COLO829 (cell line): Measurements from ENCODE around the gene PCBD1.

ENCODE experiments used
- DNase-seq: peaks from one replicate; pipeline ENCODE4 v3.0.0; 2012; ENCODE audit warnings: low spot score

PCBD1 gene

DNA sequence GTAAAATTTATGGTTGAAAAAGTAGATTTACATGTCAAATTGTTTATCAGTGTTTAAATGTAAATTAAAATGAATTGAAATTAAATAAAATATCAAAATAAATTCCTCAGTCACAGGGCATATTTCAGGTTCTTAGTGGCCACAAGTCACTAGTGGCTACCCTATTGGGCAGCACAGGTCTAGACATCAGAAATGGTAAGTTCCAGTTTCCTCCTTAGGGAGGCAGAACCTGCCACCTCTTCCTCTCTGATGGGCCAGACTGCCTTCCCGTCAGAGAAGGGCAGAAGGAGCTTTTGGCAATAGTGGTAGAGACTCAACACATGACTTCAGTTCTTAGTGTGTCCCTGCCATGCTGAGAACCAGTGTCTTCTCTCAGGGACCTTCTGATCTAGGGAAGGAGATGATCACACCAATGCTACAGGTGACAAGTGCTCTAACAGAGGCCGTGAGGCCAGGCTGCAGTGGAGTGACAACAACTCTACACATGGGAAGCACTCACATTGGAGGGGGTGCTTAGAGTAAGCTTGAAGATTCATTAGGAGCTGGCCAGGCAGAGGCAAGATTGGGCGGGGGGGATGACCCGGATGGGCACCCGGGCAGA is 14.4 kb upstream of the PCBD1 start:
- DNase-seq, result no peak

DNA sequence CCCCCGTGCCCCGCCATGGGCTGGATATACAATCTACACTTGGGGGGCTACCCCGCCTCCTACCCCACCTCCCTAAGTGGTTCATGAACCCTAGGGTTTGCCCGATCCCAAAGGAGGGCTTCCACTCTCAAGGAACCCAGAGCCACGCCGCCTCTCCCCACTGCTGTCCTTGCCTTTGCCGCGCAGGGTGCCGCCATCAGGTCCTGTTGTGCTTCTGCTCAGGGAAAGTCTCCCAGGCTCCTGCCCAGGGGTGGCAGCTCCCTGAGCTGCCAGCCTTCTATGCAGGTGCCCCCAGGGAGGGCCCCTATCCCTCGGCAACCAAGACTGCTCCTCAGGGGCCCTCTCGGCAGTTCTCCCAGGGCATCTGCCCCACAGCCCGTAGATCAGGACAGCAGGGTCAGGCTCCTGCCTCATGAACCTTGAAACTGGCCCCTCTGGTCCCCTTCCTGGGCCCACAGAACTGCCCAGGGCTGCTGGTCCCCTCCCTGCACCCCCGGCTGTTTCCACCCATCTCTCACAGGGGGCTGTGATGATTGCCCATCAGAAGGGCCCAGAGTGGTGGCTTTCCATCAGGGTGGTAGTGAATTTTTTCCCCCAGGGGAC is 13.0 kb upstream of the PCBD1 start:
- no peak for DNase-seq

DNA sequence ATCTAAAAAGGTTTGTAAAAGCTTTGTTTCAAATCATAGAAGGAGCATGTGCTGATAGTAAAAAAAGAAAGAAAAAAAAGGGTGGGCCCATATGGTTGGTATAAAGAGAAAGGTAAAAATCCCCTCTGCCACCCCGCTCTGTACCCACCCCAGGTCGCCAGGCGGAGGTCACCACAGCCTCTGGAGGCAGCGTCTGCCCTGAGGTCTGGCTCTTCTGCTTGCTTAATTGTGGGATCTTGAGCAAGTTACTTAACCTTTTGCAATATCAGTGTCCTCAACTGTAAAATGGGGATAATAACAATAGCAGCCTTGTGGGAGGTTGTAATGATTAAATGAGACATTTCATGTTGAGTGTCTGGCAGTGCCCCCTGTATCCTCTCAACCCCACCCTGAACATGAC is 10.7 kb upstream of the PCBD1 start:
- DNase-seq, result no peak

- DNase-seq, result no peak
Measured at GRCh38 chr10:70898687-70899086, 10.3 kb upstream of the PCBD1 start.

DNA sequence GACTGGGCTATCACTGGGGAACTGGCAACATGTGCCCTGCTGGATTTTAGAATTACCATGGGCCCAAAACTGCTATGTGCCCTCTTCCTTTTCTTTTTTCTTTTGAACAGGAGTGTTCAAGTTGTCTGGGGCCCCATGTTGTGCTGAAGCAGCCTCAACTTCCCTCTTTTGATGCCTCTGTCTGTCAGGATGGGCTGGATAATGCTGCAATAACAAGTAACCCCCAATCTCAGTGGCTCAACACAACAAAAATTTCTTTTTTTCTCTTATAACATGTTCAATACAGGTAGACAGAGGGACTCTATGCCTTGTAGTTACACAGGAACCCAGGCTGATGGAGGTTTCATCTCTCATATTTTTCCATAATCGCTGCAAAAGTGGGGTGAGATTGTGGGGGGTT is 8.2 kb upstream of the PCBD1 start:
- DNase-seq, result no peak

DNA sequence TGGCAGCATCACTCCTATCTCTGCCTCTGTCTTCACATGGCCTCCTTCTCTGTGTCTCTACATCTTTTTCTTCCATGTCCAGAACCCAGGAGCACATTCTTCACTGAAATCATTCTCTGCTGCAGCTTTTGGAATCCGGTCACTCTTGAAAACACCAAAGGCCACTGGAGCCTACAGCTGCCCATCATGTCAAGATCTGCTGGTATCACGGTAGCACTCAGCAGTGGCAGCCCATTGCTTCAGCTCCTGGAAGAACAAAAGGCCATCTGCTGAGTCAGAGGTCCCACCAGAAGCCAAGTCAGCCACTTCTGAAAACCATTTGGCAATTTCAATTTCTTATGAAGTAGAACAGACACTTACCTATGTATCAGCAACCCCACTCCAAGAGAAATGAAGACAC is 6.1 kb upstream of the PCBD1 start:
- no peak for DNase-seq

- no peak for DNase-seq
Measured at GRCh38 chr10:70893227-70894006, 5.1 kb upstream of the PCBD1 start.

- DNase-seq, result no peak
Measured at GRCh38 chr10:70892631-70893030, 4.3 kb upstream of the PCBD1 start.

- no peak for DNase-seq
Measured at GRCh38 chr10:70891627-70892026, 3.3 kb upstream of the PCBD1 start.

- DNase-seq, result no peak
Measured at GRCh38 chr10:70890917-70891431, 2.6 kb upstream of the PCBD1 start.

DNA sequence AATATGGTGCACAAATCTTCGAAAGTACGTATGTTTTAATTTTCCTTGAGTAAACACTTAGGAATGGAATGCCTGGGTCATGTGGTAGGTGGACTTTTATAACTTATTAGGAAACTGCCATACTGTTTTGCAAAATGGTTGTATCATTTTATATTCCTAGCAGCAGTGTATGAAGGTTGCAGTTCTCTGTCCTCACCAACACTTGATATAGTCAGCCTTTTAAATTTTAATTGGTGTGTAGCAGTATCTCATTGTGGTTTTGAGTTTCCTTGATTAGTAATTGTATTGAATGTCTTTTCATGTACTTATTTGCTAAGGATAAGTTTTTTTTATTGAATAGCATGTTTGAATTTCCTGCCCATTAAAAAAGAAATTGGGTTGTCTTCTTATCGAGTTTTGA is 926 bp upstream of the PCBD1 start:
- DNase-seq, result no peak

DNA sequence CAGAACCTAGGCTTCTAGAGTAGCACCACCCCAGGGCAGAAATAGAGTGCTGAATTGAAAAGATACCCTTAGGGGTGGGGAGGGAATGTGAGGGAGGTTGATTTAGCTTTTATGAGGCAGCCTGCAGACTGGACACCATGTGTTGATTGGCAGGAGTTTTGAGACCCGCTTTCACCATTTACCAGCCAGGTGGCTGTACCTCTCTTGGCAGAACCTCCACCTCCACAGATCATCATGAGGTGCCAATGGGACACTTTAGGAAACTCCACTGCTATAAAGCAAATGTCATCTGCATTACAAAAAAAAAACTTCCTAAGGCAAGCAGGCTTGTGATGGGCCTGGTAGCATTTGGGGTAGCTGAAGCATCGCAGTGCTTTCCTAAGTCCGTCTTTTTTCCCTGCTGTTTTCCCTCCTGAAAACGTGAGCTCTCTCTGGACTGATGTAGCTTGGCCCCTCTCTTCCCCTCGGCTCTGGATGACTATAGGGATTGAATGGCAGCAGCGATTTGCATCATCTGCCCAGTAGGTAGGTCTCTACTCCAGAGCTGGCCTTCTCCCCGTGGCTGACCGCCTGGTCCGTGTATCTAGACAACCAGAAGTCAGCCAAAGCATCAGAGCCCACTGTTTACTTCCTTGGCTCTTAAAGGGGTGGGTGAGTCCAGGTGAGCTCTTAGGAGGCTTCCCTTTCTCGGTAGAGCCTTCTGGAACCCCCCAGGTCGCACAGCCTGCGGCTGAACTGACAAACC is 1.3 kb downstream of the PCBD1 start:
- no peak for DNase-seq

GRCh38 chr10:70885931-70886903 is 2.1 kb downstream of the PCBD1 start:
- DNase-seq, result no peak

GRCh38 chr10:70885481-70885880 is 2.9 kb downstream of the PCBD1 start:
- no peak for DNase-seq

DNA sequence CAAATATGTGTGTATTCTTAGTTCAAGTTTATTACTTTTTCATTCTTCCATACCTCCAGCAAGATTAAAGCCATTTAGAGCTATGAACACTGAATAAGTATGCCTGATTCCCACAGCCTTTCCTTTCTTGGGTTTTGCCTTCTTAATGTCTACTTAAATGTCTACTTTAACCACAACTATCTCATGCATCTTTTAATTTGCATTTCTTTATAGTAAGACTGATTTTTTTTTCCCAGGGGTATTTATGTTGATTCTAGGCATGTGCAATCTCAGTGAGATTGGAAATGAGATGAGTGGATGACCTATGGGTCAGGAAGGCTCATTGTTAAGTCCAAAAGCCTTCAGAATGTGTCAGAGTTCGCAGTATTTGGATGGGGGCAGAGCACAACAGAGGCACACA is 3.6 kb downstream of the PCBD1 start:
- no peak for DNase-seq

- DNase-seq, result peak; percentile 54
Measured at GRCh38 chr10:70880077-70880534, 8.3 kb downstream of the PCBD1 start.

DNA sequence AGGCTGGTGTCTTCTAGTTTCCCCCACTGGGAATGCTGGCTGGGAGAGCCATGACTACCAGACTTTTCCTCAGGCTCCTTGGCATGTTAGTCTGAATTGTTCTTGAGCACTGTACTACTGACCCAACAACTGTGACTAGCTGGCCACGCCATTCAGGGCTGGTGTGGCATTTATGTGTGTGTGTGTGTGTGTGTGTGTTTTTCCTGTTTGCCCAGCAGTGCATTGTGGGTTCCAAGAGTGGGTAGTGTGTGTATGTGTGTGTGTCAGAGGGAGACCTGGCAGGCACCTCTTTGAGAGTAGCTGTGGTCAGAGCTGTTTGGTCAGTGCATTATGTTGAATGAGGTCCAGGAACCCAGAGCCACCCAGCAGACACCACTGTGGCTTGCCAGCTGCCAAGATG is 9.2 kb downstream of the PCBD1 start:
- DNase-seq, result no peak

DNA sequence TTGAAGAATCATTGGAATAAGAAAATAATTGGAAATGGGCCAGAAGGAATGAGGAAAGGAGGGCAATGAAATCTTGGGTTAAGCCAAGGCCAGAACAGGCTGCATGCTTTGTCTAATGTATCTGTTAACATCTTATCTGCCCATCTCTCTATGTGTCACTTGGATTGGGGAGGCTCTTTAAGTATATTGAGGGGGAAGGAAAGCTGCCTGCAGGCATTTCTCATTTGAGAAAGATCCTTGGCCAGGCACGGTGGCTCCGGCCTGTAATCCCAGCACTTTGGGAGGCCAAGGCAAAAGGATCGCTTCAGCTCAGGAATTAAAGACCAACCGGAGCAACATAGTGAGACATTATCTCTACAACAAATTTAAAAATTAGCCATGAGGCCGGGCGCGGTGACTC is 14.3 kb downstream of the PCBD1 start:
- no peak for DNase-seq

DNA sequence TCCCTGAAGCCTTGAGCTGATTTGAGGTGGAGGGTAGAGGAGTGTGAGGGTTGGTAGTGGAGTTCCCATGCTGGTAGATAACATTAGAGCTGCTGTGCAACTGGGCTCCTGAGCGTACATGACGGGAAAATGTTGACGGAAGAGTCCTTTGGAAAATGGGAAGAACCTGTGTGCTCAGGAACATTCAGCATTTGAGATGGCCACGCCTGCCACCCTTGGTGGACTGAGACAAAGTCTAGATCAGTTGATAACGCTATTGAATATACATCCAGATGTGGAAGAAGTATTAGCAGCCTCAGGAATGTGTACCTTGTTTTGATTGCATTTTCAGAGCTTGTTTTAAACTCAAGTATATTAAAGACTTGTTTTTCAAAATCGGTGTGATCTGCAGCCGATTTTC is 16.1 kb downstream of the PCBD1 start:
- no peak for DNase-seq

GRCh38 chr10:70866424-70866823 is 21.9 kb downstream of the PCBD1 start:
- DNase-seq, result no peak

DNA sequence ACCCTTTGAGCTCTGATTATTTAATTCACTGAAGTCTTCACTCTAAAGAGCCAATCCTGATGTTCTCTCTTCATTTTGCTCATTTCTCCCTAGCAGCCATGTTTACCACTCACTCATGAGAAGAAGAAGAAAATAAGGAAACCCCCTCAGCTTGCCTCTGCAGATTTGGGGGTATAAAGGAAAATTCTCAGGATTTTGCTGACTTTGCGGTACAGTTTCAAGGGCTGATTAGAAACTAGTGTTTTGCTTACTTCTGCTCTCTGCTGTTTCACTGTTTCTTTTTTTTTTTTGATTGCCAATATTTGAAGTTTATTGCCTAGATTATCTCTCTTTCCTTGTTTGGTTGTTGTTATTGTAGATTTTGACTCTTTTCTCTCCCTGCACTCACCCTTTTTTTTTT is 23.4 kb downstream of the PCBD1 start:
- no peak for DNase-seq
